GM18867 (cell line): Measurements from ENCODE around the gene ZP1.
"Not testable (repeated sequence)": the region's sequence is repeated elsewhere in the genome, so short reads cannot be mapped to it uniquely, and the experiment has no call there.

Source experiments
- ATAC-seq: cut with Tn5 transposase; IDR thresholded peaks from one replicate; pipeline ENCODE4 v1.9.1; 2021; ENCODE audit warnings: mild to moderate bottlenecking, moderate library complexity; ENCODE audit not compliant: unreplicated experiment

The ZP1 gene

DNA sequence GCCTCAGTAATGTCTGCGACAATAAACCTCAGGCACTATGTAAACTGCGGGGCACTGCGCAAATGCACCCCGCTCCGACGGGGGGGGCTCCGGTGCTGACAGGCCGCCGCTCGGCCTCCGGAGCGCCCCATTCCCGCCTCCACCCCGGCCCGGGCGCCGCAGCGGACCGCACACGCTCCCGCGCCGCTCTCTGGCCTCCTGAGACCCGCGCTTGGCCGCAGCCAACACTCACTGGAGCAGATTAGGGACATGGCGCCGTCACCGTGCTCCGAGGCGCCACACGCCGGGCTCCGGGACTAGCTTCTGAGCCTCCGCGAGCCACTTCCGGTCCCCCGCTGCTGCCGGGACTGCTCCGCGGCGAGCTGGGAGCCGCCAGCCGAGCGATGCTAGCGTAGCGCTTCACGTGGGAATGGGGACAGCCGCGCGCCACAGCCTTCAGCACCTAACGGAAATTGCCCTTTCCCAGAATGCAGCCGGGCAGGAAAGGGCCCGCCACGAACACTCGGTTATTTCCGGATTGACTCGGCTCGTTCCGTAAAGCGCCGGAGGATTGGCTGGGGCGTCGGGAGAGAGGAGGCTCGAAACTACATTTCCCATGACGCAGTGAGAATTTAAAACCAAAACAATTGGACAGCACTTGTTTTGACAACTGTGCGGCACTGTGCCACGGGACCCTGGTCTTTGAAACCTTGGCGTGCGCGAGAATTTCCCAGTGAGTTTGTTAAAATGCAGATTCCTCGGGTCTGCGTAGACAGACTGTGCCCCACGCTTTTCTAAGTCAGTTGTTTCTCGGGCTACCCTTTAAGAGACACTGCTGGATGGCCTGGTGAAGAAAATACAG, 39.0 kb downstream of the ZP1 start, which contains the start of gene PRPF19:
Gene PRPF19, minus strand, starts transcription at position 454 of the 841 bp plus-strand sequence. Its CDS starts 203 bp downstream, at position 251.
- ATAC-seq, result peak; percentile 79

DNA sequence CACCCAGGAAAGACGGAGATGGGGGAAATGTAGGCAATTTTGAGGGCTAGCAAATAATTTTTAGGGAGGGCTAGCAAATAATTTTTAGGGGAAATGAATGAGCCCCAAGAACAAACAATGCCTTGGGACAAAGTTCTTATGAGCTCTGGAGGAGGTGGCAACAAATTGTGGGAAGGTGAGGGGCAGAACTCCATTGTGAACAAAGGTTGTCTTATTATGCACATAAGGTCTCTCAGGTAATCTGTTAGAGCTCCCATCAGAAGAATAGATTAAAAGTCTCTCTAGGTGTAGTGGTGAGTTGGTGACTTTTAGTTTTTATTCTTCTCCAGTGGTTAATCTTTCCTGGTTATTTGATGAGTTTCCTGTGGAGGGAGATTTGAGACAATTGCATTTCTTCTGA, 41.5 kb downstream of the ZP1 start:
- ATAC-seq, result no peak

DNA sequence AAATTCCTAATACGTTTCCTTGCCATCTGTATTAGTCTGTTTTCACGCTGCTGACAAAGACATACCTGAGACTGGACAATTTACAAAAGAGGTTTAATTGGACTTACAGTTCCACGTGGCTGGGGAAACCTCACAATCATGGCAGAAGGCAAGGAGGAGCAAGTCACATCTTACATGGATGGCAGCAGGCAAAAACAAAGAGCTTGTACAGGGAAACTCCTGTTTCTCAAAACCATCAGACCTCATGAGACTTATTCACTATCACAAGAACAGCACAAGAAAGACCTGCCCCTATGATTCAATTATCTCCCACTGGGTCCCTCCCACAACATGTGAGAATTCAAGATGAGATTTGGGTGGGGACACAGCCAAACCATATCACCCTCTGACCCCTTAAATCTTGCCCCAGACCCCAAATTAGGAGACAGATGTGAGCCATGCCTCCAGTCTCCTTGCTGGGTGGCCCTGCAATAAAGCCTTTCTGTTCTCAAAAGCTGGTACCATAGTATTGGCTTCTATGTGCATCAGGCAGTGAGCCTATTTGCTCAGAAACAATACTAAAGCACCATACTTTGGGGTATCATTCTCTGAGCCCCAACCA, 42.4 kb downstream of the ZP1 start:
- ATAC-seq, result not testable (repeated sequence)

DNA sequence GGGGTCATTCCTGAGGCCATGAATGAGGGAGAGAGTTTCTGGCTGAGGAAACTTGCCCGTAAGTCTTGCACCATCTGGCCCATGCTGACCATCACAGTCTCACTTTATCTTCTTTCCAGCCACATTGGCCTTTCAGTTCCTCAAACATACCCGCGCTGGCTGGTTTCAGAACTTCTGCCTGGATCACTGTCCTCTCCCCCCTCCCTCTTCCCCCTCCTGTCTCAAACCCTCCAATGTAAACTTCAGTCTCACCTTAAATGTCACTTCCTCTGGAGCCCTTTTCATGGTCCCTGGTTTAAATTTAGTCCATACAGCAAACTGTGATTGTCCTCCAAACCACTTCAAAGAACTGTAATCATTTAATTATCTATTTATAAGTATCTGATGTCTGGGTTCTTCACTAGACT, 42.9 kb downstream of the ZP1 start:
- ATAC-seq, result peak; percentile 36

DNA sequence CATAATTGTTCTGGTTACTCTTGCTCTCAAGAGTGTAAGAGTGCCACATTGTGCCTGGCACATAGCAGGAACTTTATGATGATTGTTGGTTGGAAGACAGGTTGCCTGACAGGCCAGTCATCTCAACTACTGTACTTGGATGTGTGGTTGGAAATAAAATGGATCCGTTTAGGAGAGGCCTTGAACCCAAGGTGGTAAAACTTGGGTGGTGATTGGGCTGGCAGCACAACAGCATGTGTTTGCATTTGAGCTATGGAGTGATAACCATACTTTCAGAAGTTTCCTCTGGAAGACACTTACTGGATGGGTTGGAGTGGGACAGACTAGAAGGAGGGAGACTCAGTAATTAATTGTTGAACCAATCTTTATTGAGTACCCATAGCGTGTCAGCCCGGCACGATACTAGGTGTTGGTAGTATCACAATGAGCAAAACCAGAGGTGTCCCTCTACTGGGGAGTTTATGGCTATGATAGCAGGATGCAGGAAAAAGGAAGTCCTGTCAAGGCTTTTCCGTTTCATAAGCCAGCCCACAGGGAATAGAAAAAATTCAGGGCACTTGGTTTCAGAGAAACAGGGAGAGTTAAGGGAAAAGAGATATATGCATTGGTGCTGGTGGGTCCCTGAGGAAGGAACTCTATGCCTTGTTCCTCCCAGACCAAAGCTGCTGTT, 43.5 kb downstream of the ZP1 start:
- ATAC-seq, result no peak

DNA sequence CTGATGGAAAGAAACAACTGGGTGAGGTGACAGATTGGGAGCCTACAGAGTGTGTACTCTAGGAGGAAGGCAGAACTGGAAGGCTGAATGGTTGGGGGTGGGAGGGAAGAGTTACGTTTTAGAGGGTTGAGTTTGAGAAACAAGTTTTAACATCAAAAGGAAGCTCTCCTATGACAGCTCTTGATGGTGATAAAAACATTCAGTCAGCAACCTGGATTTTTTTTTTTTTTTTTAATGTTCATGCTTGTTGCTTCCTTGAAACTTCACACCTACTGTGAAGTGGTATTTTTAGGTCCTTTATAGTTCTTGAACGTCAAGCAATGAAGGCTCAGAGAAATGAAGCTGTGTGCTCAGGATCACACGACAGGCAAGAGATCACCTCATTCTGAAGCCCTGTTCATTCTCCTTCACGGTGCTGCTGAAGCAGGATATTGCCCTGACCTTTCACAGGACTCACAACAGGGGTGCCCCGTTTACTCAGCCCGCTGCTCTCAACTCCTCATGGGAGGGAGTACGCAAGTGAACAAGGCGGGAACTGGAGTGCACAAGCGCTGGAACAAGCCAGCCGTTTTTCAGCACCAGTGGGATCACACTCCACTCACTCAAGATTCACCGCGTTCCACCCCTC, 45.0 kb downstream of the ZP1 start:
- ATAC-seq, result no peak

DNA sequence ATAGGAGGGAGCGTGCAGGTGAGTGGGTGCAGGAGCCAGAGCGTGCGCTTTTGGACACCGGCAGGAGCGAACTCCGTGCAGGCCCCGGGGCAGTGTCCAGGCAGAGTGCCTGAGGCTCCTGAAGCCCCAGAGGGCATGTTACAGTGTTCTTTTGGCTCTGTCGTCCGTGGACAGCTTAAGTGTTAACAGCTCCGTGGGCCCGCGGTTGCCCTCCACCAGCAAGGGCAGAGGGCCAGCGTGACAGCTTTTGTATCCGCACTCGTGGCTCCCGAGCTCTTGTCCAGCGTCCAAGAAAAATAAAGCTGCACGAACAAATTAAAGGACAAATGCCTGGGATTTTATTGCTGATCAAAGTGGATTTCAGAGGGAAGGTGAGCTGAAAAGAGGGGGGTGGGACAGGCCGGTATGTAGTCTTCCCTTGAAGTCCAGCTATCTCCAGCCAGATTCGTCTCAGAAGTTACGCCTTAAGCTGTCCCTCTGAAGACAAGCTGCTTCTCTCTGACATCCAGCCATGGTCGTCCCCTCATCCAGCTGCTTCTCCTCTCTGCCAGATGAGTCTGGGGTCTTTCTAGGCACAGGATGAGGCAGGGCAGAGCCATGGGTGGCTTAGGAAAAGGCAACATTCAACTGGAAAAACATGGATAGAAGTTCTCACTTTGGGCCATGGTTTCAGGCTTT, 45.6 kb downstream of the ZP1 start:
- no peak for ATAC-seq

DNA sequence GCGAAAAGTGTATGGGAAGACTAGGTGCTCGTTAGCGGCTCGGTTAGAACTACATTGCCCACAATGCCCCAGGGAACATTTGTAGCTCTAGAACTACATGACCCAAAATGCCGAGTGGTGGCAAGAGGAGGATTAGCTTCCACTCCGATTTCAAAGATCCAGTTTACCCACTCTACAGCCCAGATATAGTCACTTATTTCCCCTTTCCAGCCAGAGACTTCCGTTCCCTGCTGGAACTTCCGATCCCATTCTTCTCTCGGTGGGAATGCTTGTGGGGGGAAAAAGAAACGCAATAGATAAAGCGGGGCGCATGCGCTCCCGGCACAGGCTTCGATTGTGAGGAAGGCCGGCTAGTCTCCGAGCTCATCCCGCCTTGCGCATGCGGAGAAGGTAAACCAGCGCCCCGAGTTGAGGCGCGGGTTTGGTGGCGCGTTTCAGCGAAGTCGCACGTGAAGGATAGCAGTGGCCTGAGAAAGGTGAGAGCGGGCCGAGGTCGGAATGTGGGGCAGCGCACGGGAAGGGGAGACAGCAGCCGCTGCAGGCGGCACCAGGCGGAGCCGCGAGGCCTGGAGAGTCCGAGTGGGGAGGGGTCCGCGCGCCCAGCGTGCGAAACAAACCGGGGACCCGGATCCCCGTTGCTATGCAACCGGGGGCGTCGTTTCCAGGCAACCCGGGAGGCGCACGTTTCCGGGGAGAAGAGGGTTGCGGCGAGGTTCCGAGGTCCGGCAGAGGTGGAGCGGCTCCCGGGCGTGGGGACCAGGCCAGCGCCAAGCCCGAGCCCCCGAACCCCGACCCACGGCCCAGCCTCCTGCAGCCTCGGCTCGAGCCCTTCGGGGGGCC, 46.7 kb downstream of the ZP1 start, which contains the start of gene TMEM109:
Gene TMEM109, plus strand, starts transcription at position 366 of the 840 bp plus-strand sequence. CDS start 5,536 bp downstream, outside the sequence.
- ATAC-seq, result peak; percentile 46

DNA sequence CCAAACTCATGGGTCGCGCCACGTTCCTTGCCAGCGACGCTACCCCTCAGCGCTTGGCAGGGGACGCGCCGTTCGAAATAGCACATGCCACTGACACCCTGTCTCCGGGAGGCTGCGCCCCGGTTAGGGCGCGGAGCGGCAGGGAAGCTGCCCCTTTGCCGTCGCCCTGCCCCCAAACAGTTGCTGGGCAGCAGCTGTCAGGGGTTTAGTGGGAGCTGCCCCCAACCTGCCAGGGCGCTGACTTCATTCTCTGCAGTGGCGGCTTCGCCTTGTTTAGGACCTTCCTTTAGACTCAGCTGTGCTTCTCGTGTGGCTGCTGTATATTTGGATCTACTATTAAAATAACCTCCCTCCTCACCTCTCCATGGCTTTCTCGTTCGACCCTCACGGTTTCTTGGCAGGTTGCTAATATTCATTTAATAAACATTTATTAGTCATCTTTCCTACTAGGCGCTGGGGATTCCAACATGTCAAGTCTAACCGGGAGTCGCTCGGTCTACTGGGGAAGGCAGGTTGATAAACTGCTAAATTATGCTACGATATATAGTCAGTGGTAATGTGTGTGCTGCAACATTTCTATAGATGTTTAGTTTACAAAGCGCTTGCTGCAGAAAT, 47.4 kb downstream of the ZP1 start:
- ATAC-seq, result no peak

DNA sequence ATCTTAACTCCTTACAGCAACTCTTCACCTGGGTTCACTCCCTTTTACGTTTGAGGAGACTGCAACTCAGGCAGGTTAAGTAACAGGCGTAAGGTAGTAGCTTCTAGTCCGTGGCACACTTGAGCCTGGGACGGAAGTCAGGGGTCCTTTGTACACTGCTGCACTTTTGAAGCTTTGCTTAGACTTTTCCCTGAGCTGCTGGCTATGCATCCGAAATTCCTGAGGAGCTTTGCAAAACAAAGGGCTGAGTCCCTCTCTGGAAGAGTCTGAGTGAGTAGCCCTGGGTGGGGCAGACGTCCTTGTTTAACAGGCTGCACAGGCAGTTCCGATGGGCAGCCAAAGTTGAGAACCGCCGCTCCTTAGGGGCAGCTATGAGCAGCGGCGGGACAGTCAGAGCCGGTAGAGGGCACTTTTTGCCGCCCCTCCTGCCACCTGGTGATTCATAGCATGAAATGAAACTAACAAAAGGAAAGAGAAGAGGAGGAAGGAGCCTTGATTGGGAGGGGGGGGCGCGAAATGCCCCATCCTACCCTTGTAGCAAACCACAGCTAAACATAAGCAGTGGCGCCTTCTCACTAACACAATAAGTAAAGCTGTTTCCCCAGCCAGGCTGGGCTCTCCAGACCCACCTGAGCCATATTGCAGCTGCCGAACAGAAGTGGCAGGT, 48.0 kb downstream of the ZP1 start:
- peak; percentile 54 for ATAC-seq

DNA sequence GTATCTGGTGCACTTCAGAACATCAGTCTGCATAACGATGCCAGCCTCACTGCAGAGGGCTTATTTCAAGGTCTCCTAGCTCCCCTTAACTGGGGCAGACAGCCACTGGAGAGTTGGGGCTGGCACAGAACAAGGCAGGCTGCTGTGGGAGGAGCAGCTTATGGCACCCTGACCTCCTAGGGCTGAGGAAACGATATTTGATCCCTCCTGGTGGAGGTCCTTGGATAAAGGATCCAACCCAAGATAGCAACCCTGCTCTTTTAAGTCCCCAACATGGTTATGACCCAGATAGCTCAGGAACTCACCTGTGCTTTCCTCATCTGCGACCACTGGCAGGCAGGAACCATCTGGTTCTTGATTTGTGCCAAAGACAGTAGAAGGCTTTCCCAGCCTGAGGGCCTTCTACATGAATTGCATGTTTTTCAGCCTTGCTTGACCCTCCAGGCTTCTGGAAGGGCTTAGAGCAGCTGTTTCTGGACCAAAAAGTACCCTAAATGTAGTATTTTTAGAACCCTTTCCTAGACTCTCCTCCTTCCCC, 49.4 kb downstream of the ZP1 start:
- ATAC-seq, result no peak

DNA sequence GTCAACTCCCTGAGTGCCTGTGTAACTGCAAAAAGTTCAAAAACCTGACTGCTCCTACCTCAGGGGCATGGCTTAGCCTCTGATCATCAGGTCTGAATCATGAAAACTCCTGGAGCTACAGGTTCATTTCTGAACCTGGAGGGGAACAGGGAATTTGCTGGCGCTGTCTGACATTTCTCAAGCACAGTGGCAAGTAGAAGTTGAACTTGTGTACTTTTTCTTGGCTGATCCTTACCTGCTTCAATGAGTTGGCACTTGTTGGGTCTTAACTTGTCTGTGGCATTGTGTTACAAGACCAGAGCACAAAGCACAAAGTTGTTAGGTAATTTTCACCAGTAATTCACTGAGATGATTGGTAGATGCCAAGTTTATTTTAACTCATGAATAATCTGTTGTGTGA, 49.9 kb downstream of the ZP1 start:
- ATAC-seq, result no peak

DNA sequence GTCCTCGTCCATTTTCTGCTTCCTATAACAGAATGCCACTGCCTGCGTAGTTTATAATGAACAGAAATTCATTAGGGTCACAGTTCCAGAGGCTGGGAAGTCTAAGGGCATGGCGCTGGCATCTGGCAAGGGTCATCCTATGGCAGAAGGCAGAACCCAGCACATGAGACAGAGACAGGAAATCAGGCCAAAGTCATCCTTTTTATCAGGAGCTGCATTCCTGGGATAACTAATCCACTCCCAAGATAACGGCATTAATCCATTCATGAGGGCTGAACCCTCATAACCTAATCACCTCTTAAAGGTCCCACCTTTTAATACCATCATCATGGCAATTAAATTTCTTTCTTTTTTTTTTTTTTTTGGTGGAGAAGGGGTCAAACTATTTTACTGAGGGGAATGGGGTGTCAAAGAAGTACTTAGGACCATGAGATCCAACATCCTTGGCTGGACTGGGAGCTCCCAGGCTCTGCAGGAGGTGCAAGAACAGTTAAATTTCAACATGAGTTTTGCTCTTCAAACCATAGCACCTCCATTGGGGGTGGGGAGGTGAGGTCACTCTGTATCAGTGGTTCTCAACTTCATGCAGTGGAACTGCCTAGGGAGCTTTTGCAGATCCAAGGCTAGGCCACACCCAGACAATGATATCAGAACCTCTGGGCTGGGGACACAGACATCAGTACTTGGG, 51.1 kb downstream of the ZP1 start:
- no peak for ATAC-seq

DNA sequence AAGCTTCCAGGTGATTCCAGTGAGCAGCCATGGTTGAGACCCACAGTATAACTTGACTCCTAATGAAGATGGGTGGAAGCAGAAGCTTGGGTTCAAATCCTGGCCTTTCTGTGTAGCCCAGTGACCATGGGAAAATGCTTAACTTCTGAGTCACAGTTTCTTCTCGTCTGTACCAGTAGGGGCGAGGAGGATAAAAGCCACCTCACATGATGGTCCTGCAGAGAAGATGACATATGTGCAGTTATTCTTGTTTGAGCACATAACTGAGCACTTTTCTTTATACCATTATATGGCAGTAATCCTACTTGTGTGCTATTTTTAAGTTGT, 51.6 kb downstream of the ZP1 start:
- ATAC-seq, result no peak

DNA sequence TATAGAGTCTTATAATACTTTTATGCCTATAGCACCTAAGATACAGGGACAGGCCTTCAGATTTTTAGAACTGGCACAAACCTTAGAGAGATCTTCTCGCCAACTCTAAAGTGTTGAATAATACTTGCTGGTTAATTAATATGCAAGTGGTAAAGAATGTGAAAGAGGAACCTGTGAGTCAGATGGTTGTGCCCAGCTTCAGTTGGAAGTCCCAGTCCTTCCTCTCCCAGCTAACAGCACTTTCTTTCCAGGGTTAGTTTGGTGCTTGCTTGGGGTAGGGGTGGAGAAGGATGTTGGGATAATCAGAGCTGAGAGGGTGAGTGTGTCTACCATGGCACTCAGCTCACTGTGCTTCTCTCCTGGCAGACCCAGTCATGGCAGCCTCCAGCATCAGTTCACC, 52.0 kb downstream of the ZP1 start:
- ATAC-seq, result no peak

DNA sequence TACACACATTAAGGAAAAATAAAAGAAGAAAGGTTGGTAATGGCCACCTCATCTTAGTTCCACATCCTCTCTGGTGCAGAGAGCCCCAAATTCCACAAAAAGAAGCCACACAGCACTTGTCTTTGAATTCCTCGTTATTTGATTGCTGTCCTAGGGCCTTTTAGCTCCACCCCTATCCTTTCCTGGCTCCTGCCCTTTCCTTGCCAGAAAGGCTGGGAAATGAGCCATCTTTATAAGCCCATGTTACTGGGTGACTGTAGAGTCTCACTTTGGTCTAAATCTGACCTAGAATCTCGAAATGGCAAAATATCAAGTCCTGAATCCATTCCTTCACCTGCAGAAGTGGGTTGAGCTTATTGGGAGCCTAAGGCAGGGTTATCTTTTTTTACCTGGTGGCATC, 52.6 kb downstream of the ZP1 start:
- no peak for ATAC-seq

DNA sequence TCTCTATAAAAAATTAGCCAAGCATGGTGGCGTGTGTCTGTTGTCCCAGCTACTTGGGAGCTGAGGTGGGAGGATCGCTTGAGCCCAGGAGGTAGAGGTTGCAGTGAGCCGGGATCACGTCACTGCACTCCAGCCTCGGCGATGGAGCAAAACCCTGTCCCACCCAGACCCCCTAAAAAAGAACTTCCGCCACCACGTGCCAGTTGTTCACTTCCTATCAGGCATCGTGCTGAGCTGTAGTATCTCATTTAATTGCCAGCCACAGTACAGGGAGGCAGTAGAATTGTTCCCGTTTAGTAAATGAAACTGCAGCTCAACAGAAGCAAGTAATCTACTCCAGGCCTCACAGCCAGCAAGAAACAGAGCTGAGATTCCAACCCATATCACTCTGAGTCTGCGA, 53.9 kb downstream of the ZP1 start:
- ATAC-seq, result no peak

DNA sequence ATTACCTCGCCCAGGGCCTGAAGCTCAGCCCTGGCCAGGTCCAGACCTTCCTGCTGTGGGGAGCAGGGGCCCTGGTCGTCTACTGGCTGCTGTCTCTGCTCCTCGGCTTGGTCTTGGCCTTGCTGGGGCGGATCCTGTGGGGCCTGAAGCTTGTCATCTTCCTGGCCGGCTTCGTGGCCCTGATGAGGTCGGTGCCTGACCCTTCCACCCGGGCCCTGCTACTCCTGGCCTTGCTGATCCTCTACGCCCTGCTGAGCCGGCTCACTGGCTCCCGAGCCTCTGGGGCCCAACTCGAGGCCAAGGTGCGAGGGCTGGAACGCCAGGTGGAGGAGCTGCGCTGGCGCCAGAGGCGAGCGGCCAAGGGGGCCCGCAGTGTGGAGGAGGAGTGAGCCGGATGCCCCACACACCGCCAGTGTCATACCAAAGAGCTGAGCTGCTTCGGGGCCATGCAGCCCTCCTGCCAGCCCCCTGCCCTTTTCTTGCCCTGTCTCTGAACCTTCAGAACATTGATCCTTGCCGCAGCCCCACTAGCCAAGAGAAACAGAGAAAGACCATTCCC, 54.5 kb downstream of the ZP1 start:
- no peak for ATAC-seq
